ENCODE results near the gene CENPO. TPM values are rescaled to one million over a fixed set of nuclear protein-coding genes. Genes with fewer than 3 reads are reported as not detected.

Gene CENPO
- total RNA-seq, 2 donors from 2014 or later = 9.1 to 24.4 TPM

DNA sequence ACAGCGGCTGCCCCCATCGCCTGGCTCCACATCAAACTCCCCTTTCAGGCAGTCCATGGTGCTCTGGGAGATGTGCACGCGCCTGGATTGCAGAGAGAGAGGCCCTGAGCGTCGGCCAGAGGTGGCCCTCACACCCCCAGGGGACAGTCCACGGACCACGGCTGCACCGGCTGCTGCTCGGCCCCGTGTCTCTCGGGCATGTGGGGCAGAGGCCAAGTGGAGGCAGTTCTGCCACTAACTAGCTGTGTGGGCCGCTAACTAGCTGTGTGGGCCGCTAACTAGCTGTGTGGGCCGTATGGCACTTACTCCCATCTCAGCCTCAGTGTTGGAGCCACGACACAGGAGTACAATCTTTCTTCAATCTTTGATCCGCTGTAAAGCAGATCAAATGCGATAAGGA lies 45.3 kb downstream of the CENPO start:
- TF ChIP-seq, protein P1, sequence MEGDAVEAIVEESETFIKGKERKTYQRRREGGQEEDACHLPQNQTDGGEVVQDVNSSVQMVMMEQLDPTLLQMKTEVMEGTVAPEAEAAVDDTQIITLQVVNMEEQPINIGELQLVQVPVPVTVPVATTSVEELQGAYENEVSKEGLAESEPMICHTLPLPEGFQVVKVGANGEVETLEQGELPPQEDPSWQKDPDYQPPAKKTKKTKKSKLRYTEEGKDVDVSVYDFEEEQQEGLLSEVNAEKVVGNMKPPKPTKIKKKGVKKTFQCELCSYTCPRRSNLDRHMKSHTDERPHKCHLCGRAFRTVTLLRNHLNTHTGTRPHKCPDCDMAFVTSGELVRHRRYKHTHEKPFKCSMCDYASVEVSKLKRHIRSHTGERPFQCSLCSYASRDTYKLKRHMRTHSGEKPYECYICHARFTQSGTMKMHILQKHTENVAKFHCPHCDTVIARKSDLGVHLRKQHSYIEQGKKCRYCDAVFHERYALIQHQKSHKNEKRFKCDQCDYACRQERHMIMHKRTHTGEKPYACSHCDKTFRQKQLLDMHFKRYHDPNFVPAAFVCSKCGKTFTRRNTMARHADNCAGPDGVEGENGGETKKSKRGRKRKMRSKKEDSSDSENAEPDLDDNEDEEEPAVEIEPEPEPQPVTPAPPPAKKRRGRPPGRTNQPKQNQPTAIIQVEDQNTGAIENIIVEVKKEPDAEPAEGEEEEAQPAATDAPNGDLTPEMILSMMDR (IDR thresholded peaks at IDR 0.05) = no peak
- TF ChIP-seq POLR2AphosphoS5 (IDR thresholded peaks at IDR 0.05) = no peak
- TF ChIP-seq POLR2A (IDR thresholded peaks at IDR 0.05) = no peak
- 93% methylated on average over 18 of the region's 18 CpGs for WGBS
- Histone ChIP-seq H3K9me3 (no peaks in the 10 kb centered on the region), H3K27ac (no peak overlapping the region), H3K36me3 (no peaks in the 10 kb centered on the region), H3K4me1 (replicated peaks) (no peaks in the 10 kb centered on the region), H3K27me3 (replicated peaks; ENCODE audit: insufficient read depth) (no peaks in the 10 kb centered on the region), H3K4me3 (no peak overlapping the region)
- no peak for DNase-seq (ENCODE audit: low spot score)
- intact Hi-C loops (cut with DNase I) = loop anchor here (10.0 kb wide), 1 partner anchor 296 kb away; no protein-coding TSS in a partner anchor

DNA sequence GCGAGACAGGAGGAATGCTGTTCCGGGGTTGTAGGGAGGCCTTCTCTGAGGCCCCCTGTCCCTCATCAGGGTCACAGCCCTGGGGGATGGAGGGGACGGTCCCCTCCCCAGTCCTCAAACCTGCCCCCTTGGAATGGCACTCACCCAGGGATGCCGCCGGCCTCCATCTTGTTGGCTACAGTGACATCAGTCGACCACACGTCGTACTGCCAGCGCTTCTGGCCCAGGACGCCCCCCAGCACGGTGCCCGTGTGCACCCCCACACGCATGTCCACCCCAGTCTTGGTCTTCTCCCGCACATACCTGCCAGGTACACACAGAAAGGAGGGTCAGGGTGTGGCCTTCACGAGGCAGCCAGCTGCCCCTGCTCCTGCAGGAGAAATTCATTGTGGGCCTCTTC lies 46.5 kb downstream of the CENPO start:
- 86% methylated on average over 15 of the region's 15 CpGs for WGBS
- H3K36me3 ChIP-seq = no peaks in the 10 kb centered on the region
- no peak overlapping the region for H3K27ac ChIP-seq
- no peak for TF ChIP-seq POLR2AphosphoS5 (IDR thresholded peaks at IDR 0.05)
- TF ChIP-seq, protein P1 (IDR thresholded peaks at IDR 0.05) = no peak
- no peak for TF ChIP-seq POLR2A (IDR thresholded peaks at IDR 0.05)
- intact Hi-C loops (cut with DNase I) = loop anchor here (10.0 kb wide), 1 partner anchor 295 kb away; no protein-coding TSS in a partner anchor
- no peaks in the 10 kb centered on the region for H3K4me1 ChIP-seq (replicated peaks)
- DNase-seq (ENCODE audit: low spot score) = no peak
- H3K4me3 ChIP-seq = no peak overlapping the region
- H3K27me3 ChIP-seq (replicated peaks; ENCODE audit: insufficient read depth) = no peaks in the 10 kb centered on the region
- no peaks in the 10 kb centered on the region for H3K9me3 ChIP-seq

DNA sequence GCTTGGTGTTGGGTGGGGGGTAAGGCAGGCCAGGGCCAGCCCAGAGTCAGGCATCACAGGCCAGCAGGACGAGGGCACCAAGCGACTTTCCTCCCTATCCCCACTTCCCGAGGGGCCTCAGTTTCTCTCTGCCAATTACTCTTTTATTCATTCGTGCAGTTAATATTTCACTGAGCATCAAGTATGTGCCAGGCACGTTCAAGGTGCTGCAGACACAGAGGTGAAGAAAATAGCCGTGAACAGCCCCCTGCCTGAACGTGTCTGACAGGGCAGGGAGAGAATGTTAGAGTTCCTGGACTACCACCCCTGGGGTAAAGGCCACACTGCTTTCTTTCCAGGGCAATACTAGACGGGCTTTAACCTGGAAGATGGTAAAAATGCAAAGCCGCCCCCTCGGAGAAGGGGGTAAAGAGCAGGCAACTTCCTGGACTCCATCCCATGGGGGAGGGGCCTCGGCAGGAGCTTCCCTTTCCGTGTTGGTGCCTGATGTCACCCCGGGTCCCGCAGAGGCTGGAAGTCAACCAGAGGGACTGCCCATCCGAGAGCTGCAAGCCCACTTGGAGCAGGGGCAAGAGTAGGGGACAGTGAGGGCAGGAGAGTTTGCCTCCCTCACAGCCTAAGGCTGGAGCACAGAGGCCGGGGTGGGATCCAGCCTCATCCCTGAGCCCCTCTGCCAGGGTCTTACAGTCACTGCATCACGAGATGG lies 47.1 kb downstream of the CENPO start:
- DNase-seq (ENCODE audit: low spot score) = no peak
- no peaks in the 10 kb centered on the region for H3K9me3 ChIP-seq
- intact Hi-C loops (cut with DNase I) = no loop called here
- WGBS = 76% methylated on average over 17 of the region's 17 CpGs
- no peak overlapping the region for H3K4me3 ChIP-seq
- no peaks in the 10 kb centered on the region for H3K4me1 ChIP-seq (replicated peaks)
- H3K27me3 ChIP-seq (replicated peaks; ENCODE audit: insufficient read depth) = no peaks in the 10 kb centered on the region
- TF ChIP-seq POLR2A (IDR thresholded peaks at IDR 0.05) (no peak), POLR2AphosphoS5 (IDR thresholded peaks at IDR 0.05) (no peak)
- TF ChIP-seq, protein P1 (IDR thresholded peaks at IDR 0.05) = no peak
- H3K27ac ChIP-seq = no peak overlapping the region
- no peaks in the 10 kb centered on the region for H3K36me3 ChIP-seq

DNA sequence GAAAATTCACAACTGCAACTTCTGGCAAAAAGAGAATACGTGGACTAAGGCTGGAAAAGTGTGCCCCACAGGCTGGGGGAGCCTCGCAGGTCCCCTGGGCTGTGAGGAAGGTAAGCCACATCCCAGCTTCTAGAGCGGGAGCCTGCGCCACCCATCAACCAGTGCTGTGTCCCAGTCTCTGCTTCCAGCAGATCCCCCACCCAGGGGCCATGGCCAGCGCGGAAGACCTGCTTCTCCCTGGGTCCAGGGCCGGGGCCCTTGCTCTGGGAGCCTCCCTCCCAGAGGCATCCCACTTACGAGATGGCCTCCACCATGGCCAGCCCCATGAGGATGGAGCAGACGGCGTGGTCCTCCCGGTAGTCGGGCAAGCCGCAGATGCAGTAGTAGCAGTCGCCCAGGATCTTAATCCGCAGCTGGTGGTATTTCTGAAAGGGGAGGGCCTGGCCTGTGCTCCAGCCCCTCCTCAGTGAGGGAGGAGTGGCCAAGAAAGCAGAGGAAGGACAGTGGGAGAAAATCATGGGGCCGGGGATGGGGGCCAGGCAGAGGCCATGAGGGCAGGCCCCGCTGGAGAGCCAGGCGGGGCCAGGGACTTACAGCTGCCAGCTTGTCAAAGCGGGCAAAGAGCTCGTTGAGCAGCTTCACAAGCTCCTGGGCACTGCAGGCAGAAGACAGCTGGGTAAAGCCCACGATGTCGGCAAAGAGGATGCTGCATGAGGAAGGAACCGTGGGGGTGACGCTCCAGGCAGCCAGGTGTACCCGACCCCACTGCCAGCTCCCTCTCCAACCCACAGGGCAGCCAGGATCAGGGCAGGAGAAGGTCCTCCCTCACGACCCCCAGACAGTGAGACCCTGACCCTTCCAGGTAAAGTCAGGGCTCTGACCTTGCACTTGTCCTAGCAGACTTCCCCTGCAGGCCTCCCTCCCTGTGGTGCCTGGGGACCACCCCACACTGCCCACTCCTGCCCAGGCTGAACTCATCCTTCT lies 48.0 kb downstream of the CENPO start:
- no peak for DNase-seq (ENCODE audit: low spot score)
- H3K27me3 ChIP-seq (replicated peaks; ENCODE audit: insufficient read depth) = no peaks in the 10 kb centered on the region
- H3K27ac ChIP-seq = no peak overlapping the region
- intact Hi-C loops (cut with DNase I) = no loop called here
- H3K4me1 ChIP-seq (replicated peaks) = no peaks in the 10 kb centered on the region
- no peak overlapping the region for H3K4me3 ChIP-seq
- TF ChIP-seq POLR2AphosphoS5 (IDR thresholded peaks at IDR 0.05) (no peak), POLR2A (IDR thresholded peaks at IDR 0.05) (no peak)
- TF ChIP-seq, protein P1 (IDR thresholded peaks at IDR 0.05) = no peak
- no peaks in the 10 kb centered on the region for H3K36me3 ChIP-seq
- H3K9me3 ChIP-seq = no peaks in the 10 kb centered on the region
- 90% methylated on average over 26 of the region's 26 CpGs for WGBS

Measured in prostate gland (tissue), 2 donors.